Gastroesophageal sphincter (tissue), 3 donors: ENCODE results near the gene TSHB.

ENCODE experiments used
- CTCF ChIP-seq, 4 experiments: fragments of 200-600 bp in 2 of 4; fragments of 450-650 bp in 2 of 4; sonication (generic) in 1 of 4; IDR thresholded peaks; one replicate each; pipeline ENCODE4 v1.5.1; 2017 to 2019; ENCODE audit warnings: antibody characterized with exemption in 4 of 4, mild to moderate bottlenecking in 2 of 4, moderate library complexity in 2 of 4
- POLR2A ChIP-seq, 2 donors: fragments of 450-650 bp; IDR thresholded peaks; one replicate each; pipeline ENCODE4 v1.6.1; 2017; ENCODE audit warnings: antibody characterized with exemption in 2 of 2, mild to moderate bottlenecking in 2 of 2, moderate library complexity in 1 of 2
- POLR2AphosphoS5 ChIP-seq: sonication (generic); formaldehyde crosslinking; IDR thresholded peaks from one replicate; pipeline ENCODE4 v1.6.1; 2017; ENCODE audit warnings: antibody characterized with exemption

- TF ChIP-seq CTCF (IDR thresholded peaks at IDR 0.05) = no peak
- TF ChIP-seq POLR2A (IDR thresholded peaks at IDR 0.05) = no peak
- peak; percentile 23 for TF ChIP-seq POLR2AphosphoS5
Measured at GRCh38 chr1:115062542-115063004, 32.9 kb downstream of the TSHB start.
